HG03442 (cell line): ENCODE results near the gene PHACTR3.

Source experiments
- ATAC-seq: cut with Tn5 transposase; IDR thresholded peaks from one replicate; pipeline ENCODE4 v1.9.1; 2021; ENCODE audit warnings: mild to moderate bottlenecking, moderate library complexity; ENCODE audit not compliant: unreplicated experiment

PHACTR3 gene

DNA sequence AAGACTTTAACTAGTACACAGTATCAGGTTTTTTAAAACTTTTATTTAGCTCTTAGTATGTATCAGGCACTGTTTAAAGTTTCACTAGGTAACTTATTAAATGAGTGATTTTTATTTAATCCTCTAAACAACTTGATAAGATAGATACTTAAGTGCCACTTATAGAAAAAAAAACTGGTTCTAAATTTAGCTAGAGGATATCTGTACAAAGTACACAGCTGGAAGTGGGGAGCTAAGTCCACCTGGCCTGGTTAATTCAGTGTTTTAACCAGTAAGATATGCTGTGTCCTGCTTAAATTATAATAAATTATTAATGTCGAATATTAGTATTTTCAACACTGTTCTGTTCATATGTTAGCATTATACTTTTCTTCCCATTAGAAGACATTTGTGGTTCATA is 291.6 kb downstream of the PHACTR3 start:
- ATAC-seq: no peak
